ENCODE data around the gene NATD1. TPM values are rescaled to one million over a fixed set of nuclear protein-coding genes. Genes with fewer than 3 reads are reported as not detected.
A peak's percentile ranks its signal among the peaks of the same experiment; 100 is the strongest.

NATD1 gene
- polyA plus RNA-seq, 1 donor = 6.9 TPM

DNA sequence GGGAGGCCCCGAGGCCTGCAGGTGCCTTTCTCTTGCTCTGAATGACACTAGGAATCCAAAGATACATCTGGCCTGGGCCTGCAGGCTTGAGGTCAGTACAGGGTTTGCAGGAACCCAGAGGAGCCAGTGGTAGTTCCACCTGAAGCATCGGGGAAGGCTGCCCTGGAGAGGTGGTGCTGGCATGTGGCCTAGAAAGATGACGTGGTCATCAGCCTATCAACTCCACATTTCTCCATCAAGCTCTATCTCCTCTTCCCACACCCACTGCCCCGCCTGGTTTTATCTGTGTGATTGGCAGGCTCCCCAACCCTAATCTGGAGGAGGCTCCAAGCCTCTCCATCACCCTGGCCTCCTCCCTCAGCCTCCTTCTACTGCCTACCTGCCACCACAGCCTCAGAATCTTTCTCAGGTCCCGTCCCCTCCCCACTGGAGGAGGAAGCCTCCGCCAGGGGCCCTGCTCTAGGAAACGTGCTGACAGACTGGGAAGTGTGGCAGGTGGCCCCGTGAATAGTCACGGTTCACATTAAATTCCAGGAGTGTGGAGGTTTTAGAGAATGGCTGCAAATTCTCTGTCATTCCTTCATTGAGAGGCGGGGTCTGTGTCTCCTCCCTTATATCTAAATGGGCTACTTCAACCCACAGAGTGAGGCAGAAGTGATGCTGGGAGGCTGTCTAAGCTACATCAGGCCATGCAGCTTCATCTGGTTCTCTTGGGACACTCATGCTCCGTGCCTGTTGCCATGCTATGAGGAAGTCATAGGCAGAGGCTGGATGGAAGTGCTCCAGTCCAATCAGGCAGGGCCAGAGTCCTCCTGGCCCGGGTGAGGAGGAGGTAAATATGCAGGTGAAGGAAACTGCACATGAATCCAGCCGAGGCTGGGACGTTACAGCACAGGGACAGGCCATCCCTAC, 19.9 kb upstream of the NATD1 start:
- 100% methylated on average over 1 of the region's 14 CpGs for WGBS (ENCODE audit: insufficient coverage, low lambda C conversion rate)
- no peak overlapping the region for H3K27ac ChIP-seq (ENCODE audit: low read length)
- H3K4me3 ChIP-seq (ENCODE audit: low read length) = no peak overlapping the region
- H3K9me3 ChIP-seq (ENCODE audit: control insufficient read depth, low read depth, low read length) = no peaks in the 10 kb centered on the region
- H3K27me3 ChIP-seq (ENCODE audit: control insufficient read depth, insufficient read depth, low read length) = no peaks in the 10 kb centered on the region
- DNase-seq = peak in 1 of 2 donors; percentile 53
- H3K4me1 ChIP-seq (ENCODE audit: control insufficient read depth, insufficient read depth, low read length) = peaks cover 13% of the 10 kb centered on the region
- H3K36me3 ChIP-seq (ENCODE audit: control insufficient read depth, insufficient read depth, low read length) = no peaks in the 10 kb centered on the region

DNA sequence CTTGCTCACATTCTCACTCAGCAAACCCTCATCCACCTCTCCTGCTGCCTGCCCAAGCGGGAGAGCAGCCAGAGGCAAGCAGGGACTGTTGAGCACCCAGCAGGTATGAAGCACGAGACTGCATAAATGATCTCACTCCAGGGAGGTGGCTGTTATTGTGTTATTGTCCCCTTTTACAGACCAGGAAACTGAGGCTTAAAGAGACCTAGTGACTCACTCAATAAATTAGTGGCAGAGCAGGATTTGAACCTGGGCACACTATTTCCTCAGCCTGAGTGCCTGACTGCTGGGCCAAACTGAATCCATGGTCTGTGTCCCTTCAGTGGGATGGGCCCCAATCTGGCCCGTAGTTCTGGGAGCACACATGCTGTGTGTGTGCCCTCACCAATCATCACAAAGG, 19.0 kb upstream of the NATD1 start:
- WGBS (ENCODE audit: insufficient coverage, low lambda C conversion rate) = no CpG with 5 or more reads among the region's 3 CpGs
- no peaks in the 10 kb centered on the region for H3K9me3 ChIP-seq (ENCODE audit: control insufficient read depth, low read depth, low read length)

DNA sequence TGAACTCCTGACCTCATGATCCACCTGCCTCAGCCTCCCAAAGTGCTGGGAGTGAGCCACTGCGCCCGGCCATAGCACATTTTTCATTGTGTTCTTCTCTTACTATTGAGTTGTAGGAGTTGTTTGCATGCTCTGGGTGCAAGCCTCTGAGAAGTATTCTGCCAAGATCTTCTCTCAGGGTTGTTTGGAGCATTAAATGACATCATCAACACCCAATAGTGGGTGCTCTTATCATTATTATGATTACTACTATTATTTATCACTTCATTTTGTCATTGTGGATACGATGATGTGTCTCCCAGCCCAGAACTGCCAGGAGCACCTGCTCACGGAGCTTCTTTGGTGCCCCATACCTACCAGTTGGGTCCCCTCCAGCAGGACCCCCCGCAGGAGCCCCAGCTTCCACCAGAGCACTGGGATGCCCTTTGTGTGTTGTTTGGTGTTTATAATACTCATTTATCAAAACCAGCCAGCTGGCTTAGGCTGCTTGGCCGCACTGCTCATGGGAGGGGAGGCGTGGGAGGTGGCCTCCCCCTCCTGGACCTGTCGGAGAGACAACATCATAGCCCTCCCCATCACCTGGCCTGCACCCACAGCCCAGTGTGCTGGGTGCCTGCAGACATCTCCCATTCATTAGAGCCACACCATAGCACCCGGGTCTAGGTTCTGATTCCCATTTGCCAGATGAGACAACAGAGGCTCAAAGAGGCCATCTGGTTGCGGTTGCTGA, 18.4 kb upstream of the NATD1 start:
- Histone ChIP-seq H3K27ac (ENCODE audit: low read length) (no peak overlapping the region), H3K36me3 (ENCODE audit: control insufficient read depth, insufficient read depth, low read length) (no peaks in the 10 kb centered on the region), H3K27me3 (ENCODE audit: control insufficient read depth, insufficient read depth, low read length) (no peaks in the 10 kb centered on the region), H3K4me3 (ENCODE audit: low read length) (no peak overlapping the region), H3K9me3 (ENCODE audit: control insufficient read depth, low read depth, low read length) (no peaks in the 10 kb centered on the region), H3K4me1 (ENCODE audit: control insufficient read depth, insufficient read depth, low read length) (peaks cover 11% of the 10 kb centered on the region)
- no CpG with 5 or more reads among the region's 10 CpGs for WGBS (ENCODE audit: insufficient coverage, low lambda C conversion rate)
- no peak for DNase-seq

More for the DNA sequence above, 19.0 kb upstream of the NATD1 start:
- Histone ChIP-seq H3K36me3 (ENCODE audit: control insufficient read depth, insufficient read depth, low read length) (no peaks in the 10 kb centered on the region), H3K27me3 (ENCODE audit: control insufficient read depth, insufficient read depth, low read length) (no peaks in the 10 kb centered on the region), H3K27ac (ENCODE audit: low read length) (no peak overlapping the region), H3K4me3 (ENCODE audit: low read length) (no peak overlapping the region), H3K4me1 (ENCODE audit: control insufficient read depth, insufficient read depth, low read length) (peaks cover 12% of the 10 kb centered on the region)
- no peak for DNase-seq

DNA sequence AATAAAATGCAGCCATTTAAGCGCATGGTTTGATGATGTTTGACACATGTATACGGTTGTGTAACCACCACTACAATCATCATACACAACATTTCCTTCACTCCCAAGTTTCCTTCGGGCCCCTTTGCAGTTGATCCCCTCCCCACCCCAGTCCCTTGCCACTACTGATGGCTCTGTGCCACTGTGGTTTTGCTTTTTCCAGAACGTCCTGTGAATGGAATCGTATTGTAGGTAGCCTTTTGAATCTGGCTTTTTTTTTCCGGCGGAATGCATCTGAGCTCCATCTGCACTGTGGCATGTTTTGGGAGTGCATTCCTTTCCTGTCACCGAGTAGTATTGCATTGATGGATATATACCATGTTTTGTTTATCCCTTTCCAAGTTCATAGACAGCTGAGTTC, 16.2 kb upstream of the NATD1 start:
- no peaks in the 10 kb centered on the region for H3K27me3 ChIP-seq (ENCODE audit: control insufficient read depth, insufficient read depth, low read length)
- no CpG with 5 or more reads among the region's 8 CpGs for WGBS (ENCODE audit: insufficient coverage, low lambda C conversion rate)
- H3K9me3 ChIP-seq (ENCODE audit: control insufficient read depth, low read depth, low read length) = no peaks in the 10 kb centered on the region
- no peak for DNase-seq
- H3K4me3 ChIP-seq (ENCODE audit: low read length) = no peak overlapping the region
- H3K36me3 ChIP-seq (ENCODE audit: control insufficient read depth, insufficient read depth, low read length) = no peaks in the 10 kb centered on the region
- no peak overlapping the region for H3K27ac ChIP-seq (ENCODE audit: low read length)
- H3K4me1 ChIP-seq (ENCODE audit: control insufficient read depth, insufficient read depth, low read length) = no peaks in the 10 kb centered on the region

DNA sequence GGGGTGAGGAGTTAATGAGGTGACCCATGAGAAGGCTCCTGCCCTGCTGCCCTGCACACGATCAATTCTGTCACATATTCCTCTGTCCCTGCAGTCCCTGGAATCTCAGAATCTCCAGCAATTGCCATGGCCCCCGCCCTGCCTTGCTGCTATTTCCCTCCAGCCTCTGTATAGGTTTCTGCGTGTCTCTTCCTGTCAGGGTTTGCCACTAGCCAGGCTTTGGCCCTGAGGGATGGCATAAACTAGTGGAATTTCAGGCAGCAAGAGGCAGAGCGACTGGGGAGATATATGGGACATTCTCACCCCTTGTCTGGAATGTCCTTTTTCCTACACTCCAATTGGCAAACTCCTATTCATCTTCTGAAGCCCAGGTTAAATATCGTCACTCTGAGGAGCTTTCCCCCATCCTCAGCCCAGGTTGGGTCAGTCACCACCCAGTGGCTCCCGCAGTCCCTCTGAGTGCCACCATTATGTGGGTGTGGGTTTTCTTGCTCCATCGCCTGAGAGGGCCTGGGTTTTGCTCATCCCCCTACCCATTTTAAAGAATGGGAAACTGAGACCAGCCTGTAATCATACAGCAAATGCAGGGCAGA, 15.5 kb upstream of the NATD1 start:
- Histone ChIP-seq H3K27ac (ENCODE audit: low read length) (no peak overlapping the region), H3K36me3 (ENCODE audit: control insufficient read depth, insufficient read depth, low read length) (no peaks in the 10 kb centered on the region), H3K4me3 (ENCODE audit: low read length) (no peak overlapping the region), H3K9me3 (ENCODE audit: control insufficient read depth, low read depth, low read length) (no peaks in the 10 kb centered on the region), H3K4me1 (ENCODE audit: control insufficient read depth, insufficient read depth, low read length) (no peaks in the 10 kb centered on the region), H3K27me3 (ENCODE audit: control insufficient read depth, insufficient read depth, low read length) (no peaks in the 10 kb centered on the region)
- no CpG with 5 or more reads among the region's 7 CpGs for WGBS (ENCODE audit: insufficient coverage, low lambda C conversion rate)
- DNase-seq = no peak

DNA sequence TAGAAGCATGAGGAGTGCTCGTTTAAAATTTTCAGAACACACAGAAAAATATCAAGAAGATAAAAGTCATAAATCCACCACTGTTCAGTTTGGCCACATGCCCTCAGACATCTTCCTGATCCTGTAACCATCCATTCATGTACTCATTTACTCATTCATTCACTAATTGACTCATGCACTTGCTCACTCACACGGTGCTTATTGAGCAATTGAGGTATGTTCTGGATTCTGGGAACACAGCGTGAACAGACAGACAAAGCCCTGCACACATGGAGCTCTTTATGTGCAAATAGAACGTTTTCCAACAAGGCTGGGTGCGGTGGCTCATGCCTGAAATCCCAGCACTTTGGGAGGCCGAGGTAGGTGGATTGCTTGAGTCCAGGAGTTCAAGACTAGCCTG, 10.2 kb upstream of the NATD1 start:
- no peaks in the 10 kb centered on the region for H3K9me3 ChIP-seq (ENCODE audit: control insufficient read depth, low read depth, low read length)
- H3K27me3 ChIP-seq (ENCODE audit: control insufficient read depth, insufficient read depth, low read length) = no peaks in the 10 kb centered on the region
- H3K4me1 ChIP-seq (ENCODE audit: control insufficient read depth, insufficient read depth, low read length) = no peaks in the 10 kb centered on the region
- H3K4me3 ChIP-seq (ENCODE audit: low read length) = no peak overlapping the region
- DNase-seq = no peak
- H3K36me3 ChIP-seq (ENCODE audit: control insufficient read depth, insufficient read depth, low read length) = no peaks in the 10 kb centered on the region
- no CpG with 5 or more reads among the region's 6 CpGs for WGBS (ENCODE audit: insufficient coverage, low lambda C conversion rate)
- H3K27ac ChIP-seq (ENCODE audit: low read length) = no peak overlapping the region

DNA sequence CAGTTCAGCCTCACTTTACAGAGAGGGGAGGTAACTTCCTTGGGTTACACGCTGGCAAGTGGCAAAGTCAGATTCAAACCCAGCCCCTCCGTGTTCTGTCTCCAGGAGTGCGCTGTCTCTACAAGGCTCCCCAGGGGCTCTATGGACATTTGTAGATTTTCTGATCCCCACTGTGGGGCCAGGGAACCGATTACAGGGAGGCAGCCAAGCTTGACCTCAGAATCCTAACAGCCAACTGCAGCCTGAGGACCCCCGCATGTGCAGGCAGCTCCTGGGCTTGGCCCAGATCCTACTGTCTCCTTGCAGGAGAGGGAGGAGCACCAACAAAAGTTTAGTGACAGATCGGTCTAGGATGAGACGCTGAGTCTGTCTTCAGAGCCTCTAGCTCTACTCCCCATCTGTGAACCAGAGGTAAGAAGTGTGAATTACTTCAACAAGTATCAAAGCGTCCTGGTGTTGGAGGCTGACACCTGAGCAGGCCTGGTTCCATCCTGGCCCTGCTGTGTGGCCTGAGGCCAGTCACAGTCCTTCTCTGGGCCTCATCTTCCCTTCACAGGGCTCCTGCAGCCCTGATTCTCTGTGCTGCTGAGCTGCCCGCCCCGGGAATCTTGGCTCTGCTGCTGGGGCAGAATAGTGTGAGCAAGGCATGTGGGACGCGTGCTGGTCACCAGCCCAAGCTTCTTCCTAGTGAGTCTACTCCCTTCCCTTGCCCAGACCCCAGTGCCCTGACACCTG, 9.2 kb upstream of the NATD1 start:
- H3K4me3 ChIP-seq (ENCODE audit: low read length) = no peak overlapping the region

DNA sequence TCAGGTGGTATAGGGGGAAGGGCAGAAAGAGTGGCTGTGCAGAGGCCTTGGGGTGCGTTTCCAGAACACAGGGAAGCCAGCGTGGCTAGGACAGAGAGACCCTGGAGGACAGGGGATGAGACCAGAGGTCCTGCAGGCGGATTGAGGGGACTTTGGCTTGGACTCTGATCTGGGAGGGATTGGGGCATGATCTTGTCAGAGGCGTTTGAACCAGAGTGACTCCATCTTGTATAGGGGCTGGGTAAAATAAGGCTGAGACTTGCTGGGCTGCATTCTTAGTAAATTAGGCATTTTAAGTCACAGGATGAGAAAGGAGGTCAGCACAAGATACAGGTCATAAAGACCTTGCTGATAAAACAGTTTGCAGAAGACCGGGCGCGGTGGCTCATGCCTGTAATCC, 5.4 kb upstream of the NATD1 start:
- H3K27me3 ChIP-seq (ENCODE audit: control insufficient read depth, insufficient read depth, low read length) = no peaks in the 10 kb centered on the region
- H3K9me3 ChIP-seq (ENCODE audit: control insufficient read depth, low read depth, low read length) = no peaks in the 10 kb centered on the region
- peaks cover 2% of the 10 kb centered on the region for H3K4me1 ChIP-seq (ENCODE audit: control insufficient read depth, insufficient read depth, low read length)
- DNase-seq = no peak
- no peak overlapping the region for H3K27ac ChIP-seq (ENCODE audit: low read length)
- no peaks in the 10 kb centered on the region for H3K36me3 ChIP-seq (ENCODE audit: control insufficient read depth, insufficient read depth, low read length)
- no peak overlapping the region for H3K4me3 ChIP-seq (ENCODE audit: low read length)
- 62% methylated on average over 2 of the region's 7 CpGs for WGBS (ENCODE audit: insufficient coverage, low lambda C conversion rate)

More for the DNA sequence above, 9.2 kb upstream of the NATD1 start:
- no peak overlapping the region for H3K27ac ChIP-seq (ENCODE audit: low read length)
- no peaks in the 10 kb centered on the region for H3K27me3 ChIP-seq (ENCODE audit: control insufficient read depth, insufficient read depth, low read length)
- WGBS (ENCODE audit: insufficient coverage, low lambda C conversion rate) = no CpG with 5 or more reads among the region's 12 CpGs
- no peak for DNase-seq
- no peaks in the 10 kb centered on the region for H3K36me3 ChIP-seq (ENCODE audit: control insufficient read depth, insufficient read depth, low read length)
- H3K4me1 ChIP-seq (ENCODE audit: control insufficient read depth, insufficient read depth, low read length) = no peaks in the 10 kb centered on the region
- H3K9me3 ChIP-seq (ENCODE audit: control insufficient read depth, low read depth, low read length) = no peaks in the 10 kb centered on the region

DNA sequence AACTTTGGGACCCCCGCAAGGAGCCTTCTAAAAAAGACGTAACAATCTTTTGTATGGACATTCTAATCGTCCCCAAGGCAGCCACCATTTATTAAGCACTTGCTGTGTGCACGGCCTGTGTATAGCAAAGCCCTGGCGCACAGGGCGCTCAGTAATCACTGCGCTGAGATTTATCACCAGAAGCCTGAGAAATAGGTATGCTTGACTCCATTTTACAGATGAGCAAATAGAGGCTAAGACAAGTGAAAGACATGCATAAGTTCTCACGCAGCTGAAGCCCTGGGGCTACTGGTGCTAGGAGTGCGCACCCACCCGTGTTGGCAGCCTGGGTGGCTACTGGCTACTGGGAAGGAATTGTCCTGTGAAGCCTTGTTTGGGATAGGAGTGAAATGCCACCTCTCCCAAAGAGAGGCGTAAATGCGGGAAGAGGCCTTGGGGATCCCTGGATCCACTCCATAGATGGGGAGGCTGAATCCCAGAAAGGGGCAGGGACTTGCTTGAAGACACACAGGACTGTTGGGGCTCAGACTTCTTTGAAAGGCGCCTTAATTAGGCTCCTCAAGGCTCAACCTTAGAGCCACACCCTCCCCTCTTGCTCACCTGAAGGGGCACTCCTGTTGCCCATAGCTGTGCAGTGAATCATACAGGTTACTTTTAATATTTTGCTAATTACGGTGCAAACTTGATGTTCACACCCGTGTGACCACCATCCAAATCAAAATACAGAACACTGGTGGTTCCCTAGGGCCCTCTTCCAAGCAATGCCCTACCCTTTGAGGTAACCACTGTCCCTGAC, 634 bp upstream of the NATD1 start:
- no CpG with 5 or more reads among the region's 15 CpGs for WGBS (ENCODE audit: insufficient coverage, low lambda C conversion rate)
- H3K4me3 ChIP-seq (ENCODE audit: low read length) = peak overlapping the region; percentile 44
- peaks cover 6% of the 10 kb centered on the region for H3K4me1 ChIP-seq (ENCODE audit: control insufficient read depth, insufficient read depth, low read length)
- no peaks in the 10 kb centered on the region for H3K27me3 ChIP-seq (ENCODE audit: control insufficient read depth, insufficient read depth, low read length)
- no peaks in the 10 kb centered on the region for H3K9me3 ChIP-seq (ENCODE audit: control insufficient read depth, low read depth, low read length)
- H3K27ac ChIP-seq (ENCODE audit: low read length) = no peak overlapping the region
- no peak for DNase-seq
- H3K36me3 ChIP-seq (ENCODE audit: control insufficient read depth, insufficient read depth, low read length) = no peaks in the 10 kb centered on the region

All from large intestine (tissue), 3 donors.